ENCODE measurements around the gene ZNF485. TPM values are rescaled to one million over a fixed set of nuclear protein-coding genes. Genes with fewer than 3 reads are reported as not detected.

Gene ZNF485
- total RNA-seq = 2.5 and 4.7 TPM in 2 replicates

DNA sequence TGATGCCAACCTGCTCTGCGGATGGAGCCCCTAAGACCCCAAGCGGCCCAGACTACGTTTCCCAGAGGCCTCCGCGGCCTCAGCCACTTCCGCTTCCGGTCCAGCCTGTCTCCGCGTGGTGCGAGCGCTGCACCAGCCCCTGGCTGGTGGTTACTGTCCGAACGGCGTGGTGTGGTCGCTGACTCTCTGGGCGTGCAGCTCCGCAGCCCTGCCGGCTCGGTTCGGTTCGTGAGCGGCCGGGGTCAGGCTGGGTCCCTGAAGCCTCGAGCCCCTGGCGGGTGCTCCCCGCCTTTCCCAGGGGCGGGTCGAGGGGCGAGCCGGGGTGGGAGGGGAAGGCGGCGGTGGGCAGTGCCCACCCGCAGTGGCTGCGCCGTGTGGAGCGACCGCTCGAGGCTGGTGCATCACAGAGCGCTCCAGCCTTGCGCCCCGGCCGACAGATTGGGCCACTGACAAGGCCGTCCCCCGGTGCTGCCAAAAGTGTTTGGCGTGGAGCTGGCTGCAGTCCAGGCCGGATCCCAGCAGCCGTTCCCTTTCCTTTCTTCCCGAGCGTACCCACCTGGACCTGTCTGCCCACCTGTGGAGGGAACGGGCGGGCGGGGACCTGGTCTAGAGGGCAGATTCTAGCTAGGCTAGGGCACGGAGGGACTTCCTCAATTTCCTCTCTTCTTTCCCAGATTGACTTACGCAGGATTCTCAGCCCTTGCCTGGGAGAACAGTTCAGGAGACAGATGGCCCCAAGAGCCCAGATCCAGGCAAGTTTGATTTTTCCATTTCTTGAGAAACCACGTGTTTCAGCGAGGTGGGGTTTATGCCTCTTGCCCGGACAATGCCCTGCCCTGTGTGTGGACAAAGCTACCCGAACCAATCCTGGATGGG lies at the start of gene ZNF485:
Gene ZNF485, plus strand, starts transcription at position 116 of the 876 bp plus-strand sequence. Its CDS starts 613 bp downstream, at position 729.
- DNase-seq (ENCODE audit: insufficient read length, low spot score, missing footprints) = peak; percentile 96
- Histone ChIP-seq H3K36me3 (ENCODE audit: insufficient read depth, low read length) (no peaks in the 10 kb centered on the region), H3K4me1 (ENCODE audit: insufficient read depth, low read length) (peaks cover 5% of the 10 kb centered on the region), H3K9me3 (ENCODE audit: low read depth, low read length) (no peaks in the 10 kb centered on the region), H3K4me2 (ENCODE audit: insufficient read depth, low read length) (peak within 1 kb of the TSS; percentile 88), H3K4me3 (ENCODE audit: insufficient read depth, low read length) (peak within 1 kb of the TSS; percentile 83), H4K20me1 (ENCODE audit: insufficient read depth, low read length) (no peaks in the 10 kb centered on the region), H2AFZ (ENCODE audit: low read length) (peak within 1 kb of the TSS; percentile 92), H3K27me3 (ENCODE audit: insufficient read depth, low read length) (peaks cover 7% of the 10 kb centered on the region), H3K79me2 (ENCODE audit: insufficient read depth, low read length) (no peaks in the 10 kb centered on the region), H3K27ac (ENCODE audit: low read depth, low read length) (no peak within 1 kb of the TSS)
- TF ChIP-seq, protein P1, sequence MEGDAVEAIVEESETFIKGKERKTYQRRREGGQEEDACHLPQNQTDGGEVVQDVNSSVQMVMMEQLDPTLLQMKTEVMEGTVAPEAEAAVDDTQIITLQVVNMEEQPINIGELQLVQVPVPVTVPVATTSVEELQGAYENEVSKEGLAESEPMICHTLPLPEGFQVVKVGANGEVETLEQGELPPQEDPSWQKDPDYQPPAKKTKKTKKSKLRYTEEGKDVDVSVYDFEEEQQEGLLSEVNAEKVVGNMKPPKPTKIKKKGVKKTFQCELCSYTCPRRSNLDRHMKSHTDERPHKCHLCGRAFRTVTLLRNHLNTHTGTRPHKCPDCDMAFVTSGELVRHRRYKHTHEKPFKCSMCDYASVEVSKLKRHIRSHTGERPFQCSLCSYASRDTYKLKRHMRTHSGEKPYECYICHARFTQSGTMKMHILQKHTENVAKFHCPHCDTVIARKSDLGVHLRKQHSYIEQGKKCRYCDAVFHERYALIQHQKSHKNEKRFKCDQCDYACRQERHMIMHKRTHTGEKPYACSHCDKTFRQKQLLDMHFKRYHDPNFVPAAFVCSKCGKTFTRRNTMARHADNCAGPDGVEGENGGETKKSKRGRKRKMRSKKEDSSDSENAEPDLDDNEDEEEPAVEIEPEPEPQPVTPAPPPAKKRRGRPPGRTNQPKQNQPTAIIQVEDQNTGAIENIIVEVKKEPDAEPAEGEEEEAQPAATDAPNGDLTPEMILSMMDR (IDR thresholded peaks at IDR 0.05; ENCODE audit: extremely low read depth, low read depth, low read length) = no peak

DNA sequence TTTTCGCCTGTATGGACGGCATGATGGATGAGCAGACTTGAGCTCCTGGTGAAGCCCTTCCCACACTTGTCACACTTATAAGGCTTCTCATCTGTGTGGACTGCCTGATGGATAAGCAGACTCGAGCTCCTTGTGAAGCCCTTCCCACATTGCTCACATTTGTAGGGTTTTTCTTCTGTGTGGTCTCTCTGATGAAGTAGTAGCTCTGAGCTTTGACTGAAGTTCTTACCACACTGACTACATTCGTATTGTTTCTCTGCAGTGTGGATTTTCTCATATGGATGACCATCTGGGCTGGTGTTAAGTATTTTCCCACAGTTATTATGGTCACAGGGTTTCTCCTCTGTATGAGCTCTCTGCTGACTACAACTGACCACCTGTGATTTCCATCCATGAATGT lies 49.0 kb upstream of the ZNF485 start:
- Histone ChIP-seq H3K9me3 (ENCODE audit: low read depth, low read length) (peaks cover 18% of the 10 kb centered on the region), H2AFZ (ENCODE audit: low read length) (no peak overlapping the region), H3K27ac (ENCODE audit: low read depth, low read length) (no peak overlapping the region), H3K79me2 (ENCODE audit: insufficient read depth, low read length) (no peaks in the 10 kb centered on the region), H4K20me1 (ENCODE audit: insufficient read depth, low read length) (no peaks in the 10 kb centered on the region), H3K36me3 (ENCODE audit: insufficient read depth, low read length) (peaks cover 22% of the 10 kb centered on the region), H3K27me3 (ENCODE audit: insufficient read depth, low read length) (no peaks in the 10 kb centered on the region), H3K4me2 (ENCODE audit: insufficient read depth, low read length) (no peak overlapping the region), H3K4me3 (ENCODE audit: insufficient read depth, low read length) (no peak overlapping the region), H3K4me1 (ENCODE audit: insufficient read depth, low read length) (no peaks in the 10 kb centered on the region)
- DNase-seq (ENCODE audit: insufficient read length, low spot score, missing footprints) = no peak
- TF ChIP-seq, protein P1 (IDR thresholded peaks at IDR 0.05; ENCODE audit: extremely low read depth, low read depth, low read length) = no peak

DNA sequence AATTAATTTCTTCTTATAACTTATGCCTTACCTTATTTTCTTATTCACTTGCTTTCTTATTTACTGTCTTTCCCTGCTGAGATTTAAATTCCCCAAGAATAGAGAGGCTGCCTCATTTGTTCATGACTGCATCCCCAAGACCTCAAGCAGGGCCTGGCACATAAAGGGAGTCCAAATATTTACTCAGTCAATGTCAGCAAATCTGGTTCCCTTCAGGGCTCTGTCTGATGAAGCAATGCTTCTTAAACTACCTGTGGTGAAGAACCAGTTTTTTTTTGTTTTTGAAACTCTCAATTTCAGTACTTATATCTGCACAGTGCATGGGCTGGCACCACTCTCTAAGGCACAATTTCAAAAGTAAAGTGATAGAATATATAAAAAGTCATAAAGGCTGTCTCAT lies 36.6 kb upstream of the ZNF485 start:
- H3K4me2 ChIP-seq (ENCODE audit: insufficient read depth, low read length) = no peak overlapping the region

DNA sequence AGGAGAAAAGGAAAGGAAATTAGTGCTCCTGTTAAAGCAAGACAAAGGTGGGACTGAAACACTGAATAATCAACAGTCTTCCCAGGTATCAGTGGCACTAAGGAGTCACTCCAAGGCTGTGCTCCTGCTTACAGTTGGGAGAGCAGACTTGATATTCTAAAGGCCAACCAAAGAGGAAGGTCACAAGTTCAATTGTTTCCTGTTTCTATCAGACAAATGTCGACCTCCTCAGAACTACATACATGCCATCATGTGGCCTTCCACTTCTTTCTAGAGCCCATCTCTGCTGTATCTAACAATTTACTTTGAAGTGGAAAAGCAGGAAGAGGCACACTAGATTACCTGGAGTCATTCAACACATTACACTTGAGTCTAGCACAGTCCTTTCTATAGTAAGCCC lies 35.3 kb upstream of the ZNF485 start:
- TF ChIP-seq, protein P1 (IDR thresholded peaks at IDR 0.05; ENCODE audit: extremely low read depth, low read depth, low read length) = no peak

More for the DNA sequence above, 36.6 kb upstream of the ZNF485 start:
- no peaks in the 10 kb centered on the region for H3K9me3 ChIP-seq (ENCODE audit: low read depth, low read length)
- H3K36me3 ChIP-seq (ENCODE audit: insufficient read depth, low read length) = peaks cover 8% of the 10 kb centered on the region
- peaks cover 8% of the 10 kb centered on the region for H3K4me1 ChIP-seq (ENCODE audit: insufficient read depth, low read length)
- no peak overlapping the region for H2AFZ ChIP-seq (ENCODE audit: low read length)
- TF ChIP-seq, protein P1 (IDR thresholded peaks at IDR 0.05; ENCODE audit: extremely low read depth, low read depth, low read length) = no peak
- H3K79me2 ChIP-seq (ENCODE audit: insufficient read depth, low read length) = no peaks in the 10 kb centered on the region
- H3K4me3 ChIP-seq (ENCODE audit: insufficient read depth, low read length) = no peak overlapping the region
- H4K20me1 ChIP-seq (ENCODE audit: insufficient read depth, low read length) = no peaks in the 10 kb centered on the region
- DNase-seq (ENCODE audit: insufficient read length, low spot score, missing footprints) = no peak
- H3K27me3 ChIP-seq (ENCODE audit: insufficient read depth, low read length) = no peaks in the 10 kb centered on the region
- H3K27ac ChIP-seq (ENCODE audit: low read depth, low read length) = no peak overlapping the region

More for the DNA sequence above, 35.3 kb upstream of the ZNF485 start:
- H3K36me3 ChIP-seq (ENCODE audit: insufficient read depth, low read length) = peaks cover 8% of the 10 kb centered on the region
- no peak overlapping the region for H3K4me3 ChIP-seq (ENCODE audit: insufficient read depth, low read length)
- H3K4me1 ChIP-seq (ENCODE audit: insufficient read depth, low read length) = peaks cover 13% of the 10 kb centered on the region
- H3K27ac ChIP-seq (ENCODE audit: low read depth, low read length) = no peak overlapping the region
- H3K27me3 ChIP-seq (ENCODE audit: insufficient read depth, low read length) = no peaks in the 10 kb centered on the region
- no peak overlapping the region for H3K4me2 ChIP-seq (ENCODE audit: insufficient read depth, low read length)
- H3K9me3 ChIP-seq (ENCODE audit: low read depth, low read length) = no peaks in the 10 kb centered on the region
- H2AFZ ChIP-seq (ENCODE audit: low read length) = no peak overlapping the region
- H4K20me1 ChIP-seq (ENCODE audit: insufficient read depth, low read length) = no peaks in the 10 kb centered on the region
- DNase-seq (ENCODE audit: insufficient read length, low spot score, missing footprints) = no peak
- no peaks in the 10 kb centered on the region for H3K79me2 ChIP-seq (ENCODE audit: insufficient read depth, low read length)
